Epithelial cell of prostate (primary cell): ENCODE results near the gene DNAJC24.

ENCODE experiments used
- DNase-seq: peaks from one replicate; pipeline ENCODE4 v3.0.0-alpha.2; 2011; ENCODE audit warnings: low read depth, low spot score
- H3K27ac ChIP-seq: fragments of 450-650 bp; 2 replicates; pipeline ENCODE4 v1.5.1; 2017; ENCODE audit warnings: mild to moderate bottlenecking

DNAJC24 gene

GRCh38 chr11:31412946-31413345 lies 43.3 kb downstream of the DNAJC24 start:
- H3K27ac ChIP-seq, result no peak overlapping the region
- no peak for DNase-seq

GRCh38 chr11:31414338-31414737 lies 44.7 kb downstream of the DNAJC24 start:
- DNase-seq, result peak; percentile 46
- peak overlapping the region; percentile 9 for H3K27ac ChIP-seq

GRCh38 chr11:31415435-31415834 lies 45.8 kb downstream of the DNAJC24 start:
- DNase-seq, result no peak
- no peak overlapping the region for H3K27ac ChIP-seq

GRCh38 chr11:31417357-31417756 lies 47.7 kb downstream of the DNAJC24 start:
- H3K27ac ChIP-seq, result no peak overlapping the region
- DNase-seq, result no peak

- DNase-seq, result no peak
- H3K27ac ChIP-seq, result no peak overlapping the region
Measured at GRCh38 chr11:31417816-31418215, 48.2 kb downstream of the DNAJC24 start.

GRCh38 chr11:31419138-31419537 lies 49.5 kb downstream of the DNAJC24 start:
- no peak for DNase-seq
- H3K27ac ChIP-seq, result no peak overlapping the region

GRCh38 chr11:31419669-31420068 lies 50.0 kb downstream of the DNAJC24 start:
- DNase-seq, result no peak
- H3K27ac ChIP-seq, result no peak overlapping the region

- no peak overlapping the region for H3K27ac ChIP-seq
- no peak for DNase-seq
Measured at GRCh38 chr11:31421820-31422219, 52.2 kb downstream of the DNAJC24 start.

GRCh38 chr11:31422703-31423102 lies 53.0 kb downstream of the DNAJC24 start:
- DNase-seq, result no peak

GRCh38 chr11:31424652-31425051 lies 55.0 kb downstream of the DNAJC24 start:
- no peak overlapping the region for H3K27ac ChIP-seq
- DNase-seq, result no peak

More at GRCh38 chr11:31422703-31423102, 53.0 kb downstream of the DNAJC24 start:
- no peak overlapping the region for H3K27ac ChIP-seq

GRCh38 chr11:31433851-31434250 lies 64.2 kb downstream of the DNAJC24 start:
- no peak overlapping the region for H3K27ac ChIP-seq

GRCh38 chr11:31437742-31438435 lies 68.2 kb downstream of the DNAJC24 start:
- H3K27ac ChIP-seq, result peak overlapping the region; percentile 46
- DNase-seq, result peak; percentile 36

More at GRCh38 chr11:31433851-31434250, 64.2 kb downstream of the DNAJC24 start:
- no peak for DNase-seq

- H3K27ac ChIP-seq, result no peak overlapping the region
- DNase-seq, result no peak
Measured at GRCh38 chr11:31441296-31441695, 71.6 kb downstream of the DNAJC24 start.

- DNase-seq, result no peak
- no peak overlapping the region for H3K27ac ChIP-seq
Measured at GRCh38 chr11:31442086-31442485, 72.4 kb downstream of the DNAJC24 start.

- no peak for DNase-seq
- H3K27ac ChIP-seq, result no peak overlapping the region
Measured at GRCh38 chr11:31443802-31444201, 74.1 kb downstream of the DNAJC24 start.

GRCh38 chr11:31445621-31446020 lies 76.0 kb downstream of the DNAJC24 start:
- DNase-seq, result no peak
- no peak overlapping the region for H3K27ac ChIP-seq

GRCh38 chr11:31449040-31449439 lies 79.4 kb downstream of the DNAJC24 start:
- no peak for DNase-seq
- H3K27ac ChIP-seq, result no peak overlapping the region

GRCh38 chr11:31450841-31451240 lies 81.2 kb downstream of the DNAJC24 start:
- no peak for DNase-seq
- H3K27ac ChIP-seq, result no peak overlapping the region

- DNase-seq, result no peak
- H3K27ac ChIP-seq, result no peak overlapping the region
Measured at GRCh38 chr11:31455177-31455576, 85.5 kb downstream of the DNAJC24 start.

GRCh38 chr11:31464436-31464835 lies 94.8 kb downstream of the DNAJC24 start:
- H3K27ac ChIP-seq, result no peak overlapping the region
- no peak for DNase-seq

- no peak overlapping the region for H3K27ac ChIP-seq
- DNase-seq, result no peak
Measured at GRCh38 chr11:31474083-31474482, 104.4 kb downstream of the DNAJC24 start.

GRCh38 chr11:31477528-31478222 lies 108.0 kb downstream of the DNAJC24 start:
- DNase-seq, result no peak
- H3K27ac ChIP-seq, result no peak overlapping the region
